Suprapubic skin (tissue), 4 donors: ENCODE data around the gene CYBC1. TPM values are rescaled to one million over a fixed set of nuclear protein-coding genes. Genes with fewer than 3 reads are reported as not detected.
A peak's percentile ranks its signal among the peaks of the same experiment; 100 is the strongest.

Experiments used
- DNase-seq, 2 donors: peaks; one replicate each; pipeline ENCODE4 v3.0.0-alpha.2; 2019; ENCODE audit warnings: low spot score in 2 of 2
- H3K27ac ChIP-seq: fragments of 200-600 bp; sonication (generic); one replicate; pipeline ENCODE4 v1.5.1; 2019
- H3K27me3 ChIP-seq: fragments of 200-600 bp; sonication (generic); one replicate; pipeline ENCODE4 v1.5.1; 2019
- H3K36me3 ChIP-seq: fragments of 200-600 bp; sonication (generic); one replicate; pipeline ENCODE4 v1.5.1; 2019
- H3K4me1 ChIP-seq: fragments of 200-600 bp; sonication (generic); one replicate; pipeline ENCODE4 v1.5.1; 2019
- H3K4me3 ChIP-seq: fragments of 200-600 bp; sonication (generic); one replicate; pipeline ENCODE4 v1.5.1; 2019; ENCODE audit warnings: mild to moderate bottlenecking
- H3K9me3 ChIP-seq: fragments of 200-600 bp; sonication (generic); one replicate; pipeline ENCODE4 v1.5.1; 2019
- EP300 ChIP-seq: sonication (generic); formaldehyde crosslinking; IDR thresholded peaks from one replicate; pipeline ENCODE4 v1.6.1; 2017; ENCODE audit warnings: antibody characterized with exemption
- POLR2A ChIP-seq, 2 donors: fragments of 450-650 bp; IDR thresholded peaks; one replicate each; pipeline ENCODE4 v1.6.1; 2017; ENCODE audit warnings: antibody characterized with exemption in 2 of 2, mild to moderate bottlenecking in 2 of 2, moderate library complexity in 2 of 2
- POLR2AphosphoS5 ChIP-seq, 3 donors: sonication (generic); formaldehyde crosslinking; IDR thresholded peaks; one replicate each; pipeline ENCODE4 v1.6.1; 2017; ENCODE audit warnings: antibody characterized with exemption in 3 of 3
- WGBS: methylation state at CpG from one replicate; pipeline ENCODE4 v1.1.5; 2018; 5-methylcytosine and 5-hydroxymethylcytosine counted together
- total RNA-seq, 4 donors: library from RNA; depleted of rRNA; stranded (reverse); fragments of >200 nt; gene quantifications; one replicate each; pipeline ENCODE4 v1.1.0, GENCODE V29; 2016
- TF ChIP-seq, protein P1 (sequence below), 2 donors: fragments of 200-600 bp in 1 of 2; fragments of 450-650 bp in 1 of 2; sonication (generic) in 1 of 2; IDR thresholded peaks; one replicate each; pipeline ENCODE4 v1.5.1; 2016 to 2019; ENCODE audit warnings: antibody characterized with exemption in 2 of 2, mild to moderate bottlenecking in 1 of 2, moderate library complexity in 1 of 2

Gene CYBC1
- total RNA-seq, 4 donors from 2014 or later, result 36.4 to 53.1 (median 45.6) TPM

DNA sequence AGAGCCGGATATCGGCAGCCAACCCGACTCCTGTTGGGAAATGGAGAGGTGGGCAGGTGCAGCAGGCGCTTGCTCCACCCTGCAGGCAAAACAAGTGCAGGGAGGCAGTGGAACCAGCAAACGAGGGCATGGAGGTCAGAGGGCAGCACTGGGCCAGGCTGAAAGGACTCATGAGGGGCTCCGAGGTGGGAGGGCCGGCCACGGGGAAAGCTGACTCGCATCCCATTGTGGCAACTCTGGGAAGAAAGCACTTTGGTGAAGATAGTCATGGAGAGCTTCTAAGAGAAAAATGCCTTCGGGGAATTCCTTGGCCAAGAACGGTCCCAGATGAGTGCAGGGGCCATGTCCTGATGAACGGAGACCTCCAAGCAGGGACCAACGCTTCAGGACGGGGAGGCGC, 4.4 kb downstream of the CYBC1 start:
- peaks cover 20% of the 10 kb centered on the region for H3K36me3 ChIP-seq
- H3K27me3 ChIP-seq, result no peaks in the 10 kb centered on the region
- H3K9me3 ChIP-seq, result no peaks in the 10 kb centered on the region
- 89% methylated on average over 15 of the region's 15 CpGs for WGBS
- TF ChIP-seq POLR2AphosphoS5 (IDR thresholded peaks at IDR 0.05) (no peak), EP300 (no peak), POLR2A (IDR thresholded peaks at IDR 0.05) (no peak)
- TF ChIP-seq, protein P1, sequence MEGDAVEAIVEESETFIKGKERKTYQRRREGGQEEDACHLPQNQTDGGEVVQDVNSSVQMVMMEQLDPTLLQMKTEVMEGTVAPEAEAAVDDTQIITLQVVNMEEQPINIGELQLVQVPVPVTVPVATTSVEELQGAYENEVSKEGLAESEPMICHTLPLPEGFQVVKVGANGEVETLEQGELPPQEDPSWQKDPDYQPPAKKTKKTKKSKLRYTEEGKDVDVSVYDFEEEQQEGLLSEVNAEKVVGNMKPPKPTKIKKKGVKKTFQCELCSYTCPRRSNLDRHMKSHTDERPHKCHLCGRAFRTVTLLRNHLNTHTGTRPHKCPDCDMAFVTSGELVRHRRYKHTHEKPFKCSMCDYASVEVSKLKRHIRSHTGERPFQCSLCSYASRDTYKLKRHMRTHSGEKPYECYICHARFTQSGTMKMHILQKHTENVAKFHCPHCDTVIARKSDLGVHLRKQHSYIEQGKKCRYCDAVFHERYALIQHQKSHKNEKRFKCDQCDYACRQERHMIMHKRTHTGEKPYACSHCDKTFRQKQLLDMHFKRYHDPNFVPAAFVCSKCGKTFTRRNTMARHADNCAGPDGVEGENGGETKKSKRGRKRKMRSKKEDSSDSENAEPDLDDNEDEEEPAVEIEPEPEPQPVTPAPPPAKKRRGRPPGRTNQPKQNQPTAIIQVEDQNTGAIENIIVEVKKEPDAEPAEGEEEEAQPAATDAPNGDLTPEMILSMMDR (IDR thresholded peaks at IDR 0.05), result no peak
- no peak for DNase-seq
- H3K4me3 ChIP-seq, result no peak overlapping the region
- no peak overlapping the region for H3K27ac ChIP-seq
- peaks cover 47% of the 10 kb centered on the region for H3K4me1 ChIP-seq

DNA sequence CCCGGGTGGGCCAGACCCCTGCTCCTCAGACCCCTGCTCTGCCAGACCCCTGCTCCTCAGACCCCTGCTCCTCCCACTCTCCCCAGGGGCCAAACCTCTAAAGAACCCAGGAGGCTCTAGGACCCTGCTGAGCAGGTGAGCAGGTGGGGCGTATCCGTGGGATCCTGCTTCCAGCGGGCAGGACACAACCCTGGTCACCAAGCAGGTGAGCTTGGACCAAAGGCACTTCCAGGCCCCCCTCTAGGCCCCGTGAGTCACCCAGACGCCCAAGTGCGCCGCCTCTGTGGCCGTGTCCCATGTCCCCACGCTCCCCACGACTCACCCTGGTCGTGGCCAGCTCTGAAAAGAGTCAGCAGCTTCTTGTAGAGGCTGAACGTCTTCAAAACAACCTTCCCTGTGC, 5.0 kb downstream of the CYBC1 start:
- Histone ChIP-seq H3K36me3 (peaks cover 20% of the 10 kb centered on the region), H3K27ac (no peak overlapping the region), H3K4me3 (no peak overlapping the region), H3K9me3 (no peaks in the 10 kb centered on the region), H3K27me3 (no peaks in the 10 kb centered on the region), H3K4me1 (peaks cover 44% of the 10 kb centered on the region)
- TF ChIP-seq POLR2AphosphoS5 (IDR thresholded peaks at IDR 0.05) (no peak), EP300 (no peak), POLR2A (IDR thresholded peaks at IDR 0.05) (no peak)
- TF ChIP-seq, protein P1 (IDR thresholded peaks at IDR 0.05), result no peak
- 75% methylated on average over 9 of the region's 13 CpGs for WGBS
- DNase-seq, result peak in 1 of 2 donors; percentile 58

DNA sequence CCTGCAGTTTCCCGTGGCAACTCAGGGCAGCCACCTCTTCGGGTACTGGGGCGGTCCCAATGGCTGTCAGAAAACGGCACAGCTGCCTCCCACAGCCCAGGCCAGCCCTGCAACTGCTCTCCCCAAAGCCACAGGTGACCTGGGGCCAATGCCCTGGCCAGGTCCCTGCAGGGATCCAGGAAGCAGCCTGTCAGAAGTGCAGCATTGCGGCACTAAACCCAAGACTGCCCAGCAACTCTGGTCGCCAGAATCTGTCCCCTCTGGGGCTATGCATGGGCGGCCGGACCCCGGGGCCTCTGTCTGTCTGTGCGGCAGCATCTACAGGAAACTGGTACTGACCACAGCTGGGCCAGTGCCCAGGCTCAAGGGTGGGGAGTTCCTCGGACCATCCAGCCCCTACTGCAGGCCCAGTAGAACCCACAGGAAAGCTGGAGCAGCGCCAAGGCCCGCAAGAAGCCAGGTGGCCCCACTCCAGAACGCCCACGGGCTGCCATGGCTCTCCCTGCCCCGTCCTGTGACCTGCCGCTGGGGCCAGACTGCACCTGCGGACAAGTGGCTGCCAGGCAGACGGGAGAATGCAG, 5.5 kb downstream of the CYBC1 start:
- Histone ChIP-seq H3K4me3 (no peak overlapping the region), H3K4me1 (peaks cover 42% of the 10 kb centered on the region), H3K27ac (no peak overlapping the region), H3K27me3 (no peaks in the 10 kb centered on the region), H3K36me3 (peaks cover 24% of the 10 kb centered on the region), H3K9me3 (no peaks in the 10 kb centered on the region)
- TF ChIP-seq POLR2AphosphoS5 (IDR thresholded peaks at IDR 0.05), result no peak
- TF ChIP-seq, protein P1 (IDR thresholded peaks at IDR 0.05), result no peak
- no peak for TF ChIP-seq POLR2A (IDR thresholded peaks at IDR 0.05)
- TF ChIP-seq EP300, result no peak
- WGBS, result 44% methylated on average over 5 of the region's 19 CpGs
- DNase-seq, result peak in 1 of 2 donors; percentile 68

GRCh38 chr17:82444284-82444893, 6.2 kb downstream of the CYBC1 start:
- 78% methylated on average over 14 of the region's 35 CpGs for WGBS
- H3K9me3 ChIP-seq, result no peaks in the 10 kb centered on the region
- H3K27me3 ChIP-seq, result no peaks in the 10 kb centered on the region
- peak in 1 of 2 donors; percentile 59 for DNase-seq
- H3K36me3 ChIP-seq, result peaks cover 26% of the 10 kb centered on the region
- no peak overlapping the region for H3K4me3 ChIP-seq
- no peak overlapping the region for H3K27ac ChIP-seq
- peaks cover 36% of the 10 kb centered on the region for H3K4me1 ChIP-seq
- TF ChIP-seq POLR2A (IDR thresholded peaks at IDR 0.05) (no peak), POLR2AphosphoS5 (IDR thresholded peaks at IDR 0.05) (no peak), EP300 (no peak)
- TF ChIP-seq, protein P1 (IDR thresholded peaks at IDR 0.05), result no peak

DNA sequence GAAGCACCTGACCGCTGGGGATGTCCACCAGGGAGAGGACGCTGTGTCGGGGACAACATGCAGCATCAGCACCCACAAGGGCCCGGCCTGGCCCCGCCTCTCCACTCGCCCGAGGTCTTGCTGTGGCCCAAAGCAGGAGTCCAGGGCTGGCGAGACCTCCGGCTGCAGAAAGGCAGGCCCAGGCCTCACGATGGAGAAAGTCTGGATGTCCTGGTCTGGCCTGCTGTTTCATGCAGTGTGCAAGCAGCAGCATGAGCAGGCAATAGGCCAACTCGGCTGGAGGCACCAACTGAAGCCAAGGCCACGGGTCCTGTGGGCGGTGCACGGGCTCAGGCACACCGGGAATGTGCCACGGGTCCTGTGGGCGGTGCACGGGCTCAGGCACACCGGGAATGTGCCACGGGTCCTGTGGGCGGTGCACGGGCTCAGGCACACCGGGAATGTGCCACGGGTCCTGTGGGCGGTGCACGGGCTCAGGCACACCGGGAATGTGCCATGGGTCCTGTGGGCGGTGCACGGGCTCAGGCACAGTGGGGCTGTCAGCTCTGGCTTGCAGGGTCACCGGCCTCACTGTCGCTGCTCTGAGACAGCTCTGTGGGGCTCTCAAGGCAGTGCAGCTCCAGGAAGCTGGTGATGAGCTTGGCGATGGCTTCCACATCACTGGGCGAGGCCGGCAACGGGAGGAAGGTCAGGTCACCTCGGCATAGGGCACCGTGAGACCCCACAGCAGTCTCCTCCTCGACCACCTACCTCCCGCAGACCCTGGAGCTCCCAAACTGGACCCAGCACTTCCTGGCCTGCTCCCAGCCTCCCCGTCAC, 6.9 kb downstream of the CYBC1 start:
- 82% methylated on average over 12 of the region's 40 CpGs for WGBS
- peaks cover 29% of the 10 kb centered on the region for H3K4me1 ChIP-seq
- no peak overlapping the region for H3K4me3 ChIP-seq
- no peaks in the 10 kb centered on the region for H3K9me3 ChIP-seq
- no peak overlapping the region for H3K27ac ChIP-seq
- no peak for DNase-seq
- peaks cover 30% of the 10 kb centered on the region for H3K36me3 ChIP-seq
- TF ChIP-seq, protein P1 (IDR thresholded peaks at IDR 0.05), result no peak
- no peak for TF ChIP-seq POLR2A (IDR thresholded peaks at IDR 0.05)
- TF ChIP-seq POLR2AphosphoS5 (IDR thresholded peaks at IDR 0.05), result no peak
- no peak for TF ChIP-seq EP300
- no peaks in the 10 kb centered on the region for H3K27me3 ChIP-seq
